Stimulated activated CD8-positive, alpha-beta memory T cell treated with anti-CD3 and anti-CD28 coated beads, Interleukin-2, amount 100 ng/mL, for 1 hour (primary cell): ENCODE data around the gene PCBD2.
"Not testable (repeated sequence)": the region's sequence is repeated elsewhere in the genome, so short reads cannot be mapped to it uniquely, and the experiment has no call there.

Experiments
- DNase-seq, 2 donors: peaks; one replicate each; pipeline ENCODE4 v3.0.0-alpha.2; 2020; ENCODE audit warnings: low read depth in 2 of 2

The PCBD2 gene

DNA sequence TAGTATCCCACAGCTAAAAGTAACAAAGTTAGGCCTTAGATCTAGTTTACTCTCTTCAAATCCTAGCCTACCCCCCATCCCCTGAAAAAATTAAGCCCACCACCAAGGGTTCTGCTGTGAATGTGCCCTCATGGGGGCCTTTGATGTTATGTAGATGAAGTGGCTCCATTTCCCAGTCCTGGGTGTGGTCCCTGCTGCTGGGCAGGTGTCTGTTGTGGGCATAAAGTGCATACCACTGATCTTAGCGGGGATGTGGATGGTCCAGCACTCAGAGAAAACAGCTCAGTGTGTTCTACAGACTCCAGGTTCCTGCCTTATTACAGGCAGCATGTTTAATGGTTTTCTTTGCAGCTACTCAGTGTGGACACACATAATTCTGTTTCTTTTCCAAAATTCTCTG, 1.9 kb downstream of the PCBD2 start:
- no peak for DNase-seq

- not testable (repeated sequence) for DNase-seq
Observed at GRCh38 chr5:134910752-134911151, 5.8 kb downstream of the PCBD2 start.

DNA sequence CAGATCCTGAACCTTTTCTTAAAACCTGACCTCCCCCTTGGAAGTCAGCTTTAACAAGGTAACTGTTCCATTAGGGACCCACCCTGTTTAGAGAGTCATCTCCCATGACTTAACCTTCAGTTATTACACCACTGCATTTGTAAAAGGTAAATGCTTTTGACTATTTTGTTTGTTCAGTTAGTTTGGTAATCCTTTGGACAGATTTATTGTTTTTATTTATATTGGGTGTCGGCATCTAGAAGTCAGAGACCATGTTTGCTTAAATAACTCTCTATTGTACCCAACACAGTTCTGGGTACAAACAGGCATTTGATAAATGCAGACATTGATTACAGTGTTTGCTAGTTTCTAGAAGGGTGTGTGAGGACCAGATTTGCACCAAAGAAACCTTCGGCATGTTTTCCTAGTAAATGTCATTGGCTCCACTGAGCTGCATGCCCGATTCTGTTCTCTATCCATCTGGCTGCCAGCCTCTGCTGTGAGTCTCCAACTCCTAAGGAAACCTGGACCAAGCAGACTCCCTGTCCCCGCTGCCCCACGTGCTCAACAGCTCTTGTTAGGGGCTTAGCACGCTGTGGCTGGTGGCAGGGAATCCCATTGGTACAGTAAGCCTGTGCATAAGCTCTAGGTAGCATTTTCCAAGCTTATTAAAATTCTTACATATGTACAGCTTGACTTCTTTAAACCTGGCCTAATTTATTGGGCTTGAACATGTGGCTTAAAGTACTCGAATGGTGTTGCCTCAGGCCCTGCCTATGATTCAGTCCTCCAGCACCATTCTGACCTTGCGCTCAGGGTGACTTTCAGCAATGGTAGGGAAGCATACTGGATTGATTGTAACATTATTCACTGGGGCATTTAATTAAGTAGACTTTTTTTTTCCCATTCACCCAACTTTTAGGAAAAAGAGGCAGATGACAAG, 6.6 kb downstream of the PCBD2 start:
- DNase-seq: no peak

DNA sequence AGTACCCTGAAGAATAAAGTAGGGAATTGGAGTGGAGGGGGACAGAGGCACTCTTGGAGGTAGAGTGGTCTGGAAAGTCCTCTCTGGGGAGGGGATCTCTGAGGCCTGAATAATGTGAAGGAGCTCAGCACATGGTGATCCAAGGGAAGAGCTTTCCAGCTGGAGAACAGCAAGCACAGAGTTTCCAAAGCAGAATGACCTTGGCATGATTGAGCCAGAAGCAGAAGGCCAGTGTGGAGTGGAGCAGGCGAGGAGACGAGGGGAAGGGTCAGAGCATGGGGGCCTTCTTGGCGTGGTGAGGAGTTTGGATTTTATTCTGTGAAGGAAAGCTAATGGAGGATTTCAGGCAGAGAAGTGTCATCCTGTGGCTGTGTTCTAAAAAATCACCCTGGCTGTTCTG, 8.3 kb downstream of the PCBD2 start:
- no peak for DNase-seq

DNA sequence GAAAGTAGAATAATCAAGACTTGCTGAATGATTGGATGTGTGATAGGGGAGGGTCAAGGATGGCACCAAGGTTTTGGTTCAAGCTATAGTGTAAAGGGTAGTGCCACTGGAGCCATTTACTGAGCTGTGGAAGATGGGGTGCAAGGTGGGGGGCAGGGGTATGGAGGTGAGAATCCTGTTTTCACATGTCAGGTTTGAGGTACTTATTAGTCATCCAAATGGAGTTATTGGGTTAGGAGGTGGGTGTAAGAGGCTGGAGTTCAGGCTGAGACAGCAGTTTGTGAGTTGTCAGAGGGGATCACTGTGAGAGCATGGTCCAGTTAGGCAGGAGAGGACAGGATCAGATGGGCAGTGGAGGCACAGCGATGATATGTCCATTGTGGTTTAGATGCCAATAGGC, 8.9 kb downstream of the PCBD2 start:
- DNase-seq: no peak

DNA sequence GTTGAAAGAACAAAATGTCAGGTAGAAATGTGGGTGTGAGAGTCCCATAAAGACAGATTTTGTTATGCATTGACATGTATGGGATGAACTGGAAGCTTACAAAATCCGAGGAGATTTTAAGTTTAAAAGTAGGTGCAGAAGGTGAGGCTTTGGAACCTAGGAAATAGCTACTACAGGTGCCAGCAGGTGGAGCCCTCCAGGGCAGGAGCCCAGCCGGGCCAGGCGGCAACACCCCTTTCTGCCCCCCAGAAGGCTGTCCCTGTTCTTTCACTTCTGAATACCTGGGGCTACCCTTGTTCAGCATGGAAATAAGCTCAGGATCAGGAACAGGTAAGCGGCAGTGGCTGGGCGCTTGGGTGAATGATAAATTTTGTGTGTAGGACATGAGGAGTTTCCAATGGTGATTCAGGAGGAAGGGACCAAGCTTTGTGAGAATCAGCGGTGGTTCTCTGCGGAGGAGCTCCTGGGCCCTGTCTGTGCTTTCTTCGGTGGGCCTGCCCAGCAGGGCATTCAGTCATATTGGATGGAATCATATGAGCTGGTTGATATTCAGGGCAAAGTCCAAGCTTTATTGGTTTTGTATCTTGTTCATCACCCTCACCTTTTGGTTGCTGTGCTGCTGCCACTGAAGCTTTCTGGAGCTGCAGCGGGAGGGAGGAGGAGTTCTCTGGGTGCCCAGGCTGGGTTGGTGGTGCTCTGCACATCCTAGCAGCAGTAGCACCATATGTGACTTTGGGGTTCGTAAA, 12.3 kb downstream of the PCBD2 start:
- DNase-seq: no peak

DNA sequence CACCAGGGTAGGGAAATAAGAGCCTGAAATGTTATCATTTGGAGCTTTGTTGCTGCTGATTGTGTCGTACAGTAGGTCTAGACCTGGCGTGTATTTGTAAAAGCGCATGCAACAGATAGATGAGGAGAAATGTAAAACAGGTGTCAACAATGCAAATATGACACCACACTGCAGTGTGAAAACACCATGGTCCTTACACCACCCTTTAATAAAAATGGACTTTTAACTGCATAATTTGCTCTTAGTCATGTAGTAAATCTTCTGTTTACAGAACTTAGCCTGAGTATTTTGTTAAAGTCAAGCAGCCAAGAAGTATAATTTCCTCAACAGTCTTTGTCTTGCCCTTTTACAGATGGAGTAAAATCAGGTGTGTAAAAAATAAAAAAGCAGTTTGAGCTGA, 13.9 kb downstream of the PCBD2 start:
- no peak for DNase-seq

DNA sequence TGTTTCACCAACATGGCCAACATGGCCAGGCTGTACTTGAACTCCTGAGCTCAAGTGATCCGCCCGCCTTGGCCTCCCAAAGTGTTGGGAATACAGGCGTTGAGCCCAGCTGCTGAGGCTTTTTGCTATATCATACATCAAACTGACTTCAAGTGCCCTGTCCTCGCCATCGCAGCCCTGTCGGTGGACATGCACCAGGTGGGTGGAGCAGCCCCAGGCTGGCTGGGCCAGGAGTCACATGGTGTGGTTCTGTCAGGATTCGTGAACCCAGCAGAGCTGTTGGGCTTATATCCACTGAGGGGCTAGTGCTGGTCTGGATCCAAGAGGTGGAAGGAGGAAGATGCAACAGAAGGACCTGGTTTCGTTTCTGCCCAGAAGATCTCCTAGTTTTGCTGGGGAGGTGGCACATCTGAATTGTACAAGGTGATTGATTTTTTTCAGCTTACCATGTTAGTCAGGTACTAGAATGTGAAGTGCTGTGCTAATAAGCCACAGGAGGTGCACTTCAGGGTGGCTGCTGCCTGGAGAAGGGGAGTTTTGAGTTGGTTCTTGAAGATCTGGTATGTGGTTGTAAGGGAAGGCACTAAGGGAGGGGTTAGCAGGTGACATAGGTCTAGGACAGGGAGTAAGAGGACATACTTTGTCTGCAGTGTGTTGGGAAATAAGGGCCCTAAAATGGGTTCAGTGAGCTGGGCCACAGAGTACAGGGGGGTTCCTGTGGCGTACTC, 16.1 kb downstream of the PCBD2 start:
- no peak for DNase-seq

GRCh38 chr5:134932508-134932907, 27.6 kb downstream of the PCBD2 start:
- DNase-seq: no peak

DNA sequence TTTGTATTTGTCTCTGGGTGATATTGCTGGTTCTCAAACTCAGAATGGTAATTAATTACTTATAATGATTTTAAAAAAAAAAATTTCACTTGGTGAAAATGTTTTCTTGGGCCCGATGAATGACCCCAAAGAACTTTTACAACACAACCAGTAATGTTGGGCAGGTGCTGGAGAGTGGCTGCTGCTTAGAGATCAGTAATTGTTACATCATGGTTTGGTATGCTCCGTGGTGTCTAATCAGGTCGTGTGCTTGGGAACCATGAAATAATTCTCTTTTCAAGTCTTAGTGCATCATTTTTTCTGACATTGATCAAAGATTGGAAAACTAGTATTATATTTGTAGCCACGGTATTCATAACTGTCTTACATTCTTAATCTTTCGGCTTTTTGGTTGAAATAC, 29.3 kb downstream of the PCBD2 start:
- DNase-seq: no peak

GRCh38 chr5:134935711-134936602, 31.0 kb downstream of the PCBD2 start:
- no peak for DNase-seq

DNA sequence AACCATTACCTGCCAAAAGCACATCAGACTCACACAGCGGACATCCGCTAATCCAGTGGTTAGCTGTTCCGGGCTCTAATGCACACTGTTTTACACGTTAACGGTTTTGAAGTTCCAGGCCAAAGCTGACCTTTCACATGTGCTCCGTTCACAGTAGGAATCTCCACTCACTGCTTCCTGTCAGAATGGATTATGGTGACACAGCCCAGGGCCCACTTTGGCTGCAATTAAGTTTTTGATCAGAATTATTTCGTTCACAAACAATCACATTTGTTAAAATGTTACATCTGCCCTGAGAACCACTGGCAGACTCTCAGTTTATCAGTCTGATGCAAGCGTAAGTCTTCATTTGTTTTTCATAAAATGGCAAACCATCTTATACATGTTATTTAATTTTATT, 32.6 kb downstream of the PCBD2 start:
- DNase-seq: no peak

GRCh38 chr5:134938030-134938429, 33.1 kb downstream of the PCBD2 start:
- no peak for DNase-seq

- no peak for DNase-seq
Observed at GRCh38 chr5:134939500-134939899, 34.6 kb downstream of the PCBD2 start.

- no peak for DNase-seq
Observed at GRCh38 chr5:134943547-134943946, 38.6 kb downstream of the PCBD2 start.

- DNase-seq: no peak
Observed at GRCh38 chr5:134944630-134945029, 39.7 kb downstream of the PCBD2 start.

GRCh38 chr5:134945041-134945440, 40.1 kb downstream of the PCBD2 start:
- no peak for DNase-seq

DNA sequence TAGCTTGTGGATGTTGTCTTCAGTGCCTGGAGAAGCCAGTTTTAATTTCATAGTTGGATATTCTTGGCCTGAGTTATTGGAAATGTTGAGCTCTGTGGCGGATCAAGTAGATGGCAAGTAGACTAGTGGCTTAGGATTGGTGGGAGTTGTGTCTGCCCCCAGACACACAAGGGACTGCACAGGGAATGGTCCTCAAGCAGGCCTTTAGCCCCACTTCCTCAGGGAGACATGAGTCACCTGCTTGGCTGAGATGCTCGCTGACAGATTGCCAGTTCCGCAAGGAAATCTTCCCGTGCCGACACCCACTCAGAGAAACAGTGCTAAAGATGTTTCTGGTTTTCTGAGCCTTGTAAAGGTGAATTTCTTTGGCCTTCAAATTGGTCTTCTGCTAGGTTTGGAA, 44.0 kb downstream of the PCBD2 start:
- no peak for DNase-seq

DNA sequence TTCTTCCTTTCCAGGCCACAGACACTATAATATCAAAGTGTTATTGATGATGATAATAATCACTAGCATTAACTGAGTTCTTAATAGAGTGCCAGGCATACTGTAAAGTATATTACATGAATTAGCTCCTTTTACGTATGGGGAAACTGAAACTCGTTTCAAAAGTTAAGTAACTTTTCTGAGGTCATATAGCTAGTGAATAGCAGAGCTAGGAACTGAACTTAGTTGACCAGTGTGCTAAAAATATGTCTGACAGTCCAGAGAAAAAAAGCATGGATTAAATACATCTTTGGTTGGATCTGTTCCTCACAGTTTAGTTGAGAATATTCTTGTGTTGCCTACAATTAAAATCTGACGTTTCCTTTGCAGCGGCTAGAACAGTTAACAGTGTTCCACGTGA, 44.4 kb downstream of the PCBD2 start:
- no peak for DNase-seq

DNA sequence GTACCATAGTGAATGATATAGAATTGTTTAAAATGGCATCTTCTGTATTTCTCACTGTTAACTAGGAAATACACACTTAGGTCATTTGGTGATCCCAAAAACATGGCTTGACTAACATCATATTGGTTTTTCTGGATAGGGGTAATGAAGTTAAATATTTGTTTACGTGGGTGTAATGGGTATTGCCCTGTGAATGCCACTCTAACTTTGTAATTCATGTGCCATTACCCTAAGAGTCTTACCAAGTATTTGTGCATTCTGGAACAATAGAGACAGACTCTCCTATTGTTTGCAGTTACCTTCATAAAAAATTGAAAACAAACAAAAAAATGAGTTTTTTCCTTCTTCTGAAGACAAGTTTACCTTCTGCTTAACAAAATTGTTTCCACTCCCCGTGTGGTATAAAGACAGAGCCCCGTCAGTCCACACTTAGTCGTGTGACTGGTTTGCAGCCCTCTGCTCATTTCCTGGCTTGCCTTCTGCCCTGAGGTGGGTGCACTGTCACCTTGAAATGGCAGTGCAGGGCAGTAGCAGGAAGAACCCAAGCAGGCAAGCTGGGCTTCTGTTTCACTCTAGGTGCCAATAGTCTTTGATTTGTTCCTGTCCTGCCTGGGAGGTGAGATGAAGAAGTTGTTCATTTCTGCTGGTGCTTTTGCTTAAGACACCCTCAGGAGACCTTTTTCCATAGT, 53.1 kb downstream of the PCBD2 start:
- no peak for DNase-seq

GRCh38 chr5:134958755-134959154, 53.8 kb downstream of the PCBD2 start:
- no peak for DNase-seq
